Measurements from ENCODE around the gene NEURL2. TPM values are rescaled to one million over a fixed set of nuclear protein-coding genes. Genes with fewer than 3 reads are reported as not detected.
A peak's percentile ranks its signal among the peaks of the same experiment; 100 is the strongest.

NEURL2 gene
- total and polyA plus RNA-seq, 2 experiments from 2014 or later, result 4.6 to 10.9 TPM

DNA sequence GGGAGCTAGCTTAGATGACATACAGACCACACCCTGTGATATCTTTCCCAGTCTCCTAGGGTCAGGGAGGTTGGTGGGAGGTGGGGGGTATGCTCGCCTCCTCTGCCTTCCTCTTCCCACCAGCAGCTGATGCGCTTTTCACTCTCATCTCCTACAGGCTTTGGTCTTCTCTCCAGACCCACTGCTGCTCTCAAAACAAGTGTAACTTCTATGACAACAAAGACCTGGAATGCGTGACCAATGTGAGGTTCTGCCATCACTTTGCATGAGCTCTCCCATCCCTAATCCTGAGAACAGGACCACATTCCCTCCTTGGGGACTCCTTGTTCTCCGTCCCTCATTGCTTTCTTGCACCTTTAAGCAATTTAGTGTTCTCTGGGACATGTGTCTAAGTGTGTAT is 2.8 kb upstream of the NEURL2 start (continued):
- TF ChIP-seq EZH2 (IDR thresholded peaks at IDR 0.05; ENCODE audit: low read depth, unreplicated experiment), result no peak
- no peak for TF ChIP-seq ZNF114 (CRISPR knock-in tag; IDR thresholded peaks at IDR 0.05)
- TF ChIP-seq, protein P1, sequence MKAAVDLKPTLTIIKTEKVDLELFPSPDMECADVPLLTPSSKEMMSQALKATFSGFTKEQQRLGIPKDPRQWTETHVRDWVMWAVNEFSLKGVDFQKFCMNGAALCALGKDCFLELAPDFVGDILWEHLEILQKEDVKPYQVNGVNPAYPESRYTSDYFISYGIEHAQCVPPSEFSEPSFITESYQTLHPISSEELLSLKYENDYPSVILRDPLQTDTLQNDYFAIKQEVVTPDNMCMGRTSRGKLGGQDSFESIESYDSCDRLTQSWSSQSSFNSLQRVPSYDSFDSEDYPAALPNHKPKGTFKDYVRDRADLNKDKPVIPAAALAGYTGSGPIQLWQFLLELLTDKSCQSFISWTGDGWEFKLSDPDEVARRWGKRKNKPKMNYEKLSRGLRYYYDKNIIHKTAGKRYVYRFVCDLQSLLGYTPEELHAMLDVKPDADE (IDR thresholded peaks at IDR 0.05), result no peak
- no peak for TF ChIP-seq POLR2AphosphoS5 (IDR thresholded peaks at IDR 0.05; ENCODE audit: low read depth)
- TF ChIP-seq, protein P2, sequence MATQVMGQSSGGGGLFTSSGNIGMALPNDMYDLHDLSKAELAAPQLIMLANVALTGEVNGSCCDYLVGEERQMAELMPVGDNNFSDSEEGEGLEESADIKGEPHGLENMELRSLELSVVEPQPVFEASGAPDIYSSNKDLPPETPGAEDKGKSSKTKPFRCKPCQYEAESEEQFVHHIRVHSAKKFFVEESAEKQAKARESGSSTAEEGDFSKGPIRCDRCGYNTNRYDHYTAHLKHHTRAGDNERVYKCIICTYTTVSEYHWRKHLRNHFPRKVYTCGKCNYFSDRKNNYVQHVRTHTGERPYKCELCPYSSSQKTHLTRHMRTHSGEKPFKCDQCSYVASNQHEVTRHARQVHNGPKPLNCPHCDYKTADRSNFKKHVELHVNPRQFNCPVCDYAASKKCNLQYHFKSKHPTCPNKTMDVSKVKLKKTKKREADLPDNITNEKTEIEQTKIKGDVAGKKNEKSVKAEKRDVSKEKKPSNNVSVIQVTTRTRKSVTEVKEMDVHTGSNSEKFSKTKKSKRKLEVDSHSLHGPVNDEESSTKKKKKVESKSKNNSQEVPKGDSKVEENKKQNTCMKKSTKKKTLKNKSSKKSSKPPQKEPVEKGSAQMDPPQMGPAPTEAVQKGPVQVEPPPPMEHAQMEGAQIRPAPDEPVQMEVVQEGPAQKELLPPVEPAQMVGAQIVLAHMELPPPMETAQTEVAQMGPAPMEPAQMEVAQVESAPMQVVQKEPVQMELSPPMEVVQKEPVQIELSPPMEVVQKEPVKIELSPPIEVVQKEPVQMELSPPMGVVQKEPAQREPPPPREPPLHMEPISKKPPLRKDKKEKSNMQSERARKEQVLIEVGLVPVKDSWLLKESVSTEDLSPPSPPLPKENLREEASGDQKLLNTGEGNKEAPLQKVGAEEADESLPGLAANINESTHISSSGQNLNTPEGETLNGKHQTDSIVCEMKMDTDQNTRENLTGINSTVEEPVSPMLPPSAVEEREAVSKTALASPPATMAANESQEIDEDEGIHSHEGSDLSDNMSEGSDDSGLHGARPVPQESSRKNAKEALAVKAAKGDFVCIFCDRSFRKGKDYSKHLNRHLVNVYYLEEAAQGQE (IDR thresholded peaks at IDR 0.05; ENCODE audit: unreplicated experiment), result no peak
- TF ChIP-seq, protein P3, sequence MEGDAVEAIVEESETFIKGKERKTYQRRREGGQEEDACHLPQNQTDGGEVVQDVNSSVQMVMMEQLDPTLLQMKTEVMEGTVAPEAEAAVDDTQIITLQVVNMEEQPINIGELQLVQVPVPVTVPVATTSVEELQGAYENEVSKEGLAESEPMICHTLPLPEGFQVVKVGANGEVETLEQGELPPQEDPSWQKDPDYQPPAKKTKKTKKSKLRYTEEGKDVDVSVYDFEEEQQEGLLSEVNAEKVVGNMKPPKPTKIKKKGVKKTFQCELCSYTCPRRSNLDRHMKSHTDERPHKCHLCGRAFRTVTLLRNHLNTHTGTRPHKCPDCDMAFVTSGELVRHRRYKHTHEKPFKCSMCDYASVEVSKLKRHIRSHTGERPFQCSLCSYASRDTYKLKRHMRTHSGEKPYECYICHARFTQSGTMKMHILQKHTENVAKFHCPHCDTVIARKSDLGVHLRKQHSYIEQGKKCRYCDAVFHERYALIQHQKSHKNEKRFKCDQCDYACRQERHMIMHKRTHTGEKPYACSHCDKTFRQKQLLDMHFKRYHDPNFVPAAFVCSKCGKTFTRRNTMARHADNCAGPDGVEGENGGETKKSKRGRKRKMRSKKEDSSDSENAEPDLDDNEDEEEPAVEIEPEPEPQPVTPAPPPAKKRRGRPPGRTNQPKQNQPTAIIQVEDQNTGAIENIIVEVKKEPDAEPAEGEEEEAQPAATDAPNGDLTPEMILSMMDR (conservative IDR thresholded peaks at IDR 0.05; ENCODE audit: low read depth in 2 of 2), result no peak
- no peak for TF ChIP-seq JUNB (IDR thresholded peaks at IDR 0.05; ENCODE audit: unreplicated experiment)
- no peak for TF ChIP-seq ZNF331 (CRISPR knock-in tag; IDR thresholded peaks at IDR 0.05; ENCODE audit: low read depth)
- no peak for TF ChIP-seq EZH2phosphoT487 (IDR thresholded peaks at IDR 0.05; ENCODE audit: unreplicated experiment)
- no peak for TF ChIP-seq STAT1 (IDR thresholded peaks at IDR 0.05; ENCODE audit: unreplicated experiment)

DNA sequence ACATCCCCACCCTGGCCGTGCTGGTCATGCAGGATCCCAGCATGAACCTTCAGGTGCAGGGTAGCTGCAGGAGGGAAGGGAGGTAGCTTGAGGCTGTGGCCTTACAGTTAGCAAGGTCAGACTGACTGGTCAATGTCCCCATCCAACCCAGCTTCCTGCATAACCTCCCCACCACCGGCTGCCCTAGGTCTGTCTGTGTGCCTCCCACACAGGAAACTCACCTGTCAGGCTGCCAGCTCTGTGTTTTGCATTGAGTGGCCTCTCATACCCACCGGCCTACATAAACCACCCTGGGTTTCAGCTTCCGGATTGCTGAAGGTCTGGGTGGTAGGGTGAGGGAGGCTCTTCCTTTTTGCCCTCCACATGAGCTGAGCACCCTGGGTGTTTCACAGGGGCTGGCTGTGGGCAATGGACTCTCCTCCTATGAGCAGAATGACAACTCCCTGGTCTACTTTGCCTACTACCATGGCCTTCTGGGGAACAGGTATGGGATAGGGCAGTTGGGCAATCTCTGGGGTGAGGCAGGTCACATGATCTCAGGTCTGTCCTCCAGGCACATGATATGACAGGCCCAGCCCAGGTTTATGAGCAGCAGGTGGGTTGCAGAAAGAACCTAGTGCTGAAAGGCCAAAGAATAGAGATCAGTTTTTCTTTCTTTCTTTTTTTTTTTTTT is 2.0 kb upstream of the NEURL2 start:
- no peak overlapping the region for H3K4me2 ChIP-seq
- DNase-seq (ENCODE audit: low spot score) (no peak), ATAC-seq (no peak)
- no peaks in the 10 kb centered on the region for H4K20me1 ChIP-seq (replicated peaks; ENCODE audit: insufficient read depth)
- H3F3A ChIP-seq (replicated peaks; ENCODE audit: low read depth), result 0 out of 2 replicates have a peak, but pooled peaks cover 6% of the 10 kb centered on the region
- H3K36me3 ChIP-seq (ENCODE audit: insufficient read depth), result no peaks in the 10 kb centered on the region
- H3K9me3 Mint-ChIP-seq, result peaks cover 3% of the 10 kb centered on the region; the same call in 1 of the 3 replicates
- H3K27me3 ChIP-seq (ENCODE audit: insufficient read depth), result no peaks in the 10 kb centered on the region
- peaks cover 14% of the 10 kb centered on the region; the same call in 2 of the 3 replicates for H3K4me1 Mint-ChIP-seq
- H3K4me3 Mint-ChIP-seq, result peak overlapping the region; percentile 88
- H3K4me1 ChIP-seq (ENCODE audit: insufficient read depth), result peaks cover 3% of the 10 kb centered on the region; the same call in 1 of the 2 replicates
- no peak overlapping the region for H2AFZ ChIP-seq
- no peak overlapping the region for H3K27ac Mint-ChIP-seq
- peaks cover 18% of the 10 kb centered on the region for H3K27me3 Mint-ChIP-seq (ENCODE audit: insufficient read depth, low read depth, poor library complexity)
- H3K79me2 ChIP-seq (replicated peaks; ENCODE audit: insufficient read depth), result 0 out of 2 replicates have a peak, but pooled peaks cover 5% of the 10 kb centered on the region
- no peak overlapping the region for H3K4me3 ChIP-seq
- H3K36me3 Mint-ChIP-seq (ENCODE audit: low read depth), result peaks cover 34% of the 10 kb centered on the region
- no peak overlapping the region for H3K27ac ChIP-seq (ENCODE audit: low read depth)
- H3K9me2 ChIP-seq (ENCODE audit: insufficient read depth), result no peaks in the 10 kb centered on the region
- TF ChIP-seq STAT1 (IDR thresholded peaks at IDR 0.05; ENCODE audit: unreplicated experiment), result no peak
- TF ChIP-seq, protein P4, sequence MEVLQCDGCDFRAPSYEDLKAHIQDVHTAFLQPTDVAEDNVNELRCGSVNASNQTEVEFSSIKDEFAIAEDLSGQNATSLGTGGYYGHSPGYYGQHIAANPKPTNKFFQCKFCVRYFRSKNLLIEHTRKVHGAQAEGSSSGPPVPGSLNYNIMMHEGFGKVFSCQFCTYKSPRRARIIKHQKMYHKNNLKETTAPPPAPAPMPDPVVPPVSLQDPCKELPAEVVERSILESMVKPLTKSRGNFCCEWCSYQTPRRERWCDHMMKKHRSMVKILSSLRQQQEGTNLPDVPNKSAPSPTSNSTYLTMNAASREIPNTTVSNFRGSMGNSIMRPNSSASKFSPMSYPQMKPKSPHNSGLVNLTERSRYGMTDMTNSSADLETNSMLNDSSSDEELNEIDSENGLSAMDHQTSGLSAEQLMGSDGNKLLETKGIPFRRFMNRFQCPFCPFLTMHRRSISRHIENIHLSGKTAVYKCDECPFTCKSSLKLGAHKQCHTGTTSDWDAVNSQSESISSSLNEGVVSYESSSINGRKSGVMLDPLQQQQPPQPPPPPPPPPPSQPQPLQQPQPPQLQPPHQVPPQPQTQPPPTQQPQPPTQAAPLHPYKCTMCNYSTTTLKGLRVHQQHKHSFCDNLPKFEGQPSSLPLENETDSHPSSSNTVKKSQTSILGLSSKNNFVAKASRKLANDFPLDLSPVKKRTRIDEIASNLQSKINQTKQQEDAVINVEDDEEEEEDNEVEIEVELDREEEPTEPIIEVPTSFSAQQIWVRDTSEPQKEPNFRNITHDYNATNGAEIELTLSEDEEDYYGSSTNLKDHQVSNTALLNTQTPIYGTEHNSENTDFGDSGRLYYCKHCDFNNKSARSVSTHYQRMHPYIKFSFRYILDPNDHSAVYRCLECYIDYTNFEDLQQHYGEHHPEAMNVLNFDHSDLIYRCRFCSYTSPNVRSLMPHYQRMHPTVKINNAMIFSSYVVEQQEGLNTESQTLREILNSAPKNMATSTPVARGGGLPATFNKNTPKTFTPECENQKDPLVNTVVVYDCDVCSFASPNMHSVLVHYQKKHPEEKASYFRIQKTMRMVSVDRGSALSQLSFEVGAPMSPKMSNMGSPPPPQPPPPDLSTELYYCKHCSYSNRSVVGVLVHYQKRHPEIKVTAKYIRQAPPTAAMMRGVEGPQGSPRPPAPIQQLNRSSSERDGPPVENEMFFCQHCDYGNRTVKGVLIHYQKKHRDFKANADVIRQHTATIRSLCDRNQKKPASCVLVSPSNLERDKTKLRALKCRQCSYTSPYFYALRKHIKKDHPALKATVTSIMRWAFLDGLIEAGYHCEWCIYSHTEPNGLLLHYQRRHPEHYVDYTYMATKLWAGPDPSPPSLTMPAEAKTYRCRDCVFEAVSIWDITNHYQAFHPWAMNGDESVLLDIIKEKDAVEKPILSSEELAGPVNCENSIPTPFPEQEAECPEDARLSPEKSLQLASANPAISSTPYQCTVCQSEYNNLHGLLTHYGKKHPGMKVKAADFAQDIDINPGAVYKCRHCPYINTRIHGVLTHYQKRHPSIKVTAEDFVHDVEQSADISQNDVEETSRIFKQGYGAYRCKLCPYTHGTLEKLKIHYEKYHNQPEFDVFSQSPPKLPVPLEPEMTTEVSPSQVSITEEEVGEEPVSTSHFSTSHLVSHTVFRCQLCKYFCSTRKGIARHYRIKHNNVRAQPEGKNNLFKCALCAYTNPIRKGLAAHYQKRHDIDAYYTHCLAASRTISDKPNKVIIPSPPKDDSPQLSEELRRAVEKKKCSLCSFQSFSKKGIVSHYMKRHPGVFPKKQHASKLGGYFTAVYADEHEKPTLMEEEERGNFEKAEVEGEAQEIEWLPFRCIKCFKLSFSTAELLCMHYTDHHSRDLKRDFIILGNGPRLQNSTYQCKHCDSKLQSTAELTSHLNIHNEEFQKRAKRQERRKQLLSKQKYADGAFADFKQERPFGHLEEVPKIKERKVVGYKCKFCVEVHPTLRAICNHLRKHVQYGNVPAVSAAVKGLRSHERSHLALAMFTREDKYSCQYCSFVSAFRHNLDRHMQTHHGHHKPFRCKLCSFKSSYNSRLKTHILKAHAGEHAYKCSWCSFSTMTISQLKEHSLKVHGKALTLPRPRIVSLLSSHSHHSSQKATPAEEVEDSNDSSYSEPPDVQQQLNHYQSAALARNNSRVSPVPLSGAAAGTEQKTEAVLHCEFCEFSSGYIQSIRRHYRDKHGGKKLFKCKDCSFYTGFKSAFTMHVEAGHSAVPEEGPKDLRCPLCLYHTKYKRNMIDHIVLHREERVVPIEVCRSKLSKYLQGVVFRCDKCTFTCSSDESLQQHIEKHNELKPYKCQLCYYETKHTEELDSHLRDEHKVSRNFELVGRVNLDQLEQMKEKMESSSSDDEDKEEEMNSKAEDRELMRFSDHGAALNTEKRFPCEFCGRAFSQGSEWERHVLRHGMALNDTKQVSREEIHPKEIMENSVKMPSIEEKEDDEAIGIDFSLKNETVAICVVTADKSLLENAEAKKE (CRISPR knock-in tag; IDR thresholded peaks at IDR 0.05), result no peak

Data from GM23338 (cell line).